Measurements from ENCODE around the gene LIMCH1. TPM values are rescaled to one million over a fixed set of nuclear protein-coding genes. Genes with fewer than 3 reads are reported as not detected.
A peak's percentile ranks its signal among the peaks of the same experiment; 100 is the strongest.

LIMCH1 gene
- total RNA-seq, 6 experiments from 2014 or later: 14.4 to 236 (median 205) TPM

GRCh38 chr4:41517747-41518146 lies 20.2 kb upstream of the LIMCH1 start:
- no peak overlapping the region for H3K27ac Mint-ChIP-seq
- H3K9me3 Mint-ChIP-seq: no peaks in the 10 kb centered on the region
- no peak for TF ChIP-seq CTCF (IDR thresholded peaks at IDR 0.05)
- DNase-seq: no peak
- H3K4me3 Mint-ChIP-seq: no peak overlapping the region
- peaks cover 2% of the 10 kb centered on the region for H3K27me3 Mint-ChIP-seq (ENCODE audit: insufficient read depth)
- peaks cover 72% of the 10 kb centered on the region for H3K4me1 Mint-ChIP-seq (ENCODE audit: low read depth)
- peaks cover 6% of the 10 kb centered on the region; the same call in 1 of the 2 replicates for H3K36me3 Mint-ChIP-seq (ENCODE audit: low read depth)

GRCh38 chr4:41524425-41524824 lies 13.5 kb upstream of the LIMCH1 start:
- no peaks in the 10 kb centered on the region for H3K9me3 Mint-ChIP-seq
- TF ChIP-seq CTCF (IDR thresholded peaks at IDR 0.05): no peak
- no peak for DNase-seq
- H3K4me1 Mint-ChIP-seq (ENCODE audit: low read depth): peaks cover 70% of the 10 kb centered on the region
- peaks cover 12% of the 10 kb centered on the region; the same call in 1 of the 2 replicates for H3K36me3 Mint-ChIP-seq (ENCODE audit: low read depth)
- peak overlapping the region; percentile 79; the same call in 1 of the 2 replicates for H3K27ac Mint-ChIP-seq
- H3K27me3 Mint-ChIP-seq (ENCODE audit: insufficient read depth): peaks cover 2% of the 10 kb centered on the region
- H3K4me3 Mint-ChIP-seq: peak overlapping the region; percentile 51; the same call in 1 of the 2 replicates

- TF ChIP-seq CTCF (IDR thresholded peaks at IDR 0.05): no peak
- Mint-ChIP-seq H3K27ac (peak overlapping the region; percentile 79; the same call in 1 of the 2 replicates), H3K27me3 (ENCODE audit: insufficient read depth) (peaks cover 2% of the 10 kb centered on the region), H3K9me3 (no peaks in the 10 kb centered on the region), H3K4me1 (ENCODE audit: low read depth) (peaks cover 73% of the 10 kb centered on the region), H3K4me3 (peak overlapping the region; percentile 51; the same call in 1 of the 2 replicates), H3K36me3 (ENCODE audit: low read depth) (peaks cover 12% of the 10 kb centered on the region; the same call in 1 of the 2 replicates)
- DNase-seq: no peak
Observed at GRCh38 chr4:41525129-41525528, 12.8 kb upstream of the LIMCH1 start.

GRCh38 chr4:41526628-41527027 lies 11.3 kb upstream of the LIMCH1 start:
- Mint-ChIP-seq H3K4me3 (peak overlapping the region; percentile 3; the same call in 1 of the 2 replicates), H3K27ac (peak overlapping the region; percentile 54; the same call in 1 of the 2 replicates), H3K27me3 (ENCODE audit: insufficient read depth) (no peaks in the 10 kb centered on the region; the same call in 1 of the 2 replicates), H3K4me1 (ENCODE audit: low read depth) (peaks cover 75% of the 10 kb centered on the region), H3K9me3 (no peaks in the 10 kb centered on the region), H3K36me3 (ENCODE audit: low read depth) (peaks cover 12% of the 10 kb centered on the region; the same call in 1 of the 2 replicates)
- no peak for TF ChIP-seq CTCF (IDR thresholded peaks at IDR 0.05)
- DNase-seq: no peak

- H3K27ac Mint-ChIP-seq: no peak overlapping the region; the same call in 1 of the 2 replicates
- TF ChIP-seq CTCF (IDR thresholded peaks at IDR 0.05): no peak
- no peak for DNase-seq
- no peaks in the 10 kb centered on the region for H3K9me3 Mint-ChIP-seq
- peaks cover 12% of the 10 kb centered on the region; the same call in 1 of the 2 replicates for H3K36me3 Mint-ChIP-seq (ENCODE audit: low read depth)
- H3K27me3 Mint-ChIP-seq (ENCODE audit: insufficient read depth): no peaks in the 10 kb centered on the region; the same call in none of the 2 replicates
- H3K4me1 Mint-ChIP-seq (ENCODE audit: low read depth): peaks cover 90% of the 10 kb centered on the region
- no peak overlapping the region for H3K4me3 Mint-ChIP-seq
Observed at GRCh38 chr4:41528512-41529205, 9.3 kb upstream of the LIMCH1 start.
